ENCODE measurements around the gene DNALI1. TPM values are rescaled to one million over a fixed set of nuclear protein-coding genes. Genes with fewer than 3 reads are reported as not detected.
"Not testable (repeated sequence)": the region's sequence is repeated elsewhere in the genome, so short reads cannot be mapped to it uniquely, and the experiment has no call there.

The DNALI1 gene
- total RNA-seq, 2 experiments from 2014 or later: not detected

DNA sequence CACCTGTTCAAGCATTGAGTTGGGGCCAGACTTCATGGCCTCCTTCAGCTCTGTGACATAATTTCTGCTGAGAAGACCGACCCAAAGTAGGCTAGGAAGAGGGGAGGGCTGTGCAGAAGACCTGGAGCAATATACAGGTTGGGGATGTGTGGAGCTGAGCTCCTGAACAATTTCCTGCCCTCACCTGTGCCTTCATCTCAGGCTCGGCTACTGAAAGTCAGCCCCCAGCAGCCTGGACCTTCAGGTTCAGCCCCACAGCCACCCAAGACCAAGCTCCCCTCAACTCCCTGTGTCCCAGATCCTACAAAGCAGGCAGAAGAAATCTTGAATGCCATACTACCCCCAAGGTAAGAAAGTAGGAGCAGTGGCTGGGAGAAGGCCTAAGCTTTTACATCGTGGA, 662 bp downstream of the DNALI1 start:
- no peak for ATAC-seq
- POLR2A ChIA-PET: interaction anchor here (0.7 to 1.5 kb wide), 2 partner anchors 38 to 136 kb away, joined by 3 to 4 read pairs; no protein-coding TSS in a partner anchor

DNA sequence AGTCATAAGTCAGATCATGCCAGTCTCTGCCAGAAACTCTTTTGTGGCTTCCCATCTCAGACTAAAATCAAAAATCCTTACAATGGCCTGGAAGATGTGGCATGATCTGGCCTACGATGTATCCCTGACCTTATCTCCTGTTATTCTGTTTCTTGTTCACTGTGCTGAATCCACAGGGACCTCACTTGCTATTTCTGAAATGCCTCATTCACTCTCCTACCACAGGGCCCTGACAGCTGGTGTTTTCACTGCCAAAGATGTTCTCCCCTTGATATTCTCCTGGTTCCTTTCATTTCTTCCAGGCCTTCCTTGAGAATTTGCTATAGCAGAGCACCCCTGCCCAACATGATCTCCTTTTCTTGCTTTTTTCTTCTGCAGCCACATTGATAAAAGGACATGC, 1.7 kb downstream of the DNALI1 start:
- H3K27me3 Mint-ChIP-seq (ENCODE audit: low read depth): peaks cover 2% of the 10 kb centered on the region
- ChIA-PET CTCF (interaction anchor here (1.6 kb wide), 1 partner anchor 44 kb away, joined by 5 read pairs; the partner anchor contains the start of gene MEAF6), POLR2A (no interaction called here)
- DNase-seq: no peak
- H3K27ac Mint-ChIP-seq: no peak overlapping the region
- H3K4me1 Mint-ChIP-seq (ENCODE audit: low read depth): peaks cover 22% of the 10 kb centered on the region
- H3K9me3 Mint-ChIP-seq (ENCODE audit: insufficient read depth): no peaks in the 10 kb centered on the region
- peaks cover 7% of the 10 kb centered on the region for H3K36me3 Mint-ChIP-seq (ENCODE audit: low read depth)
- H3K4me3 Mint-ChIP-seq: no peak overlapping the region
- no peak for ATAC-seq

More for the DNA sequence above, 662 bp downstream of the DNALI1 start:
- Mint-ChIP-seq H3K9me3 (ENCODE audit: insufficient read depth) (no peaks in the 10 kb centered on the region), H3K27ac (no peak overlapping the region), H3K27me3 (ENCODE audit: low read depth) (peaks cover 2% of the 10 kb centered on the region), H3K4me1 (ENCODE audit: low read depth) (peaks cover 32% of the 10 kb centered on the region), H3K36me3 (ENCODE audit: low read depth) (peaks cover 11% of the 10 kb centered on the region), H3K4me3 (no peak overlapping the region)
- DNase-seq: no peak
- CTCF ChIA-PET: interaction anchor here (0.9 to 2.0 kb wide), 3 partner anchors 43 to 302 kb away, joined by 3 to 6 read pairs (median 5); partner anchors contain the start of gene MEAF6

DNA sequence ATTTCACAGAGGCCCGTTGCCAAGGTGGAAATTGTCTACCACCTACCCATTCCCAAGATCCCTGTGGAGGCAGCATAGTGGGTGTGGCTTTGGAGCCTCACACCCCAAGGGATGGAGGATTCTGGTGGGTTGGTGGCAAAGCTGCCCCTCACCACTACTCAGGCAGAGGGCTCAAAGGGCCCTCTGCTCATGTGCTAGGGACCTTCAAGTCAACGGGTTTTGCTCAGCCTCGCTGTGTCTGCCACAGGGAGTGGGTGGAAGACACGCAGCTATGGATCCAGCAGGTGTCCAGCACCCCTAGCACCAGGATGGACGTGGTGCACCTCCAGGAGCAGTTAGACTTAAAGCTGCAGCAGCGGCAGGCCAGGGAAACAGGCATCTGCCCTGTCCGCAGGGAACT, 2.3 kb downstream of the DNALI1 start:
- ATAC-seq: no peak
- Mint-ChIP-seq H3K9me3 (ENCODE audit: insufficient read depth) (no peaks in the 10 kb centered on the region), H3K36me3 (ENCODE audit: low read depth) (peaks cover 6% of the 10 kb centered on the region), H3K27ac (no peak overlapping the region), H3K27me3 (ENCODE audit: low read depth) (peaks cover 2% of the 10 kb centered on the region), H3K4me3 (no peak overlapping the region), H3K4me1 (ENCODE audit: low read depth) (peaks cover 20% of the 10 kb centered on the region)
- DNase-seq: no peak
- ChIA-PET POLR2A (no interaction called here), CTCF (no interaction called here)

DNA sequence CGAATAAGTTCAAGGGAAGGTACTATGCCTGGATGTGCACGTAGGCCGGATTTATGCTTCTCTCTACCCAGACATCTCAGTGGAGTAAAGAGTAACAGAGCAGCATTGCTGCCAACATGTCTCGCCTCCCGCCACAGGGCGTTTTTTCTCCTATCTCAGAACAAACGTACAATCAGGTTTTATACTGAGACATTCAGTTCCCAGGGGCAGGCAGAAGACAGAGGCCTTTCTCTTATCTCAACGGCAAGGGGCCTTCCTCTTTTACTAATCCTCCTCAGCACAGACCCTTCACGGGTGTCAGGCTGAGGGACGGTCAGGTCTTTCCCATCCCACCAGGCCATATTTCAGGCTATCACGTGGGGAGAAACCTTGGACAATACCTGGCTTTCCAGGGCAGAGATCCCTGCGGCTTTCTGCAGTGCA, 3.2 kb downstream of the DNALI1 start:
- H3K9me3 Mint-ChIP-seq (ENCODE audit: insufficient read depth); H3K27ac Mint-ChIP-seq; ATAC-seq; H3K36me3 Mint-ChIP-seq (ENCODE audit: low read depth); POLR2A ChIA-PET; H3K4me3 Mint-ChIP-seq; H3K27me3 Mint-ChIP-seq (ENCODE audit: low read depth); DNase-seq: not testable (repeated sequence)
- CTCF ChIA-PET: interaction anchor here (1.0 kb wide), 1 partner anchor 121 kb away, joined by 3 read pairs; no protein-coding TSS in a partner anchor
- H3K4me1 Mint-ChIP-seq (ENCODE audit: low read depth): peaks cover 14% of the 10 kb centered on the region

DNA sequence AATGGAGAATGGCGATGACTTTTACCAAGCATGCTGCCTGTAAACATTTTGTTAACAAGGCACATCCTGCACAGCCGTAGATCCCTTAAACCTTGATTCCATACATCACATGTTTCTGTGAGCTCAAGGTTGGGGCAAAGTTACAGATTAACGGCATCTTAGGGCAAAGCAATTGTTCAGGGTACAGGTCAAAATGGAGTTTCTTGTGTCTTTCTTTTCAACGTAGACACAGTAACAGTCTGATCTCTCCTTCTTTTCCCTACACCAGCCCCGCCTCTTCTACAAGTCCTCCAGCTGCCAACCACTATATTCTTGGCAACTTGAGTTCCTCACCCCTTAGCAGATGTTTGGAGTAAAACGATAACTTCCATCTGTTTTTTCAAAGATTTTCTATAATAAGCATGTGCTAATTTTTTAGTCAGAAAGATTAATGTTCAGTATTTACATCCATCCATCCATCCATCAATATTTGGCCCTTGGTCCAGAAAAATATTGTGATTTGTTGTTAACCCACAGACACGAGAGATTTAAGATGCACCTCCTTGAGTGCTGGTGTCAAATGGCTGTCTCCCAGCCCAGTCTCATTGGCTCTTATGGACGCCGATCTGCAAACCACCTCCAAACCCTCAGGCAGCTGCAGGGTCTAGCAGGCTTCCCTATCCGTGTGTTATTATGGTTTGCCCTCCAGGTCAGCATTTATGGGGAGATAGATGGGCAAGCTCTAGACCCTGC, 3.8 kb downstream of the DNALI1 start:
- peaks cover 12% of the 10 kb centered on the region for H3K4me1 Mint-ChIP-seq (ENCODE audit: low read depth)
- H3K27ac Mint-ChIP-seq: no peak overlapping the region
- H3K27me3 Mint-ChIP-seq (ENCODE audit: low read depth): peaks cover 2% of the 10 kb centered on the region
- ChIA-PET POLR2A (no interaction called here), CTCF (interaction anchor here (1.0 to 1.1 kb wide), 2 partner anchors 121 to 123 kb away, joined by 3 to 4 read pairs; no protein-coding TSS in a partner anchor)
- ATAC-seq (no peak), DNase-seq (no peak)
- no peaks in the 10 kb centered on the region for H3K9me3 Mint-ChIP-seq (ENCODE audit: insufficient read depth)
- no peak overlapping the region for H3K4me3 Mint-ChIP-seq
- peaks cover 11% of the 10 kb centered on the region for H3K36me3 Mint-ChIP-seq (ENCODE audit: low read depth)

DNA sequence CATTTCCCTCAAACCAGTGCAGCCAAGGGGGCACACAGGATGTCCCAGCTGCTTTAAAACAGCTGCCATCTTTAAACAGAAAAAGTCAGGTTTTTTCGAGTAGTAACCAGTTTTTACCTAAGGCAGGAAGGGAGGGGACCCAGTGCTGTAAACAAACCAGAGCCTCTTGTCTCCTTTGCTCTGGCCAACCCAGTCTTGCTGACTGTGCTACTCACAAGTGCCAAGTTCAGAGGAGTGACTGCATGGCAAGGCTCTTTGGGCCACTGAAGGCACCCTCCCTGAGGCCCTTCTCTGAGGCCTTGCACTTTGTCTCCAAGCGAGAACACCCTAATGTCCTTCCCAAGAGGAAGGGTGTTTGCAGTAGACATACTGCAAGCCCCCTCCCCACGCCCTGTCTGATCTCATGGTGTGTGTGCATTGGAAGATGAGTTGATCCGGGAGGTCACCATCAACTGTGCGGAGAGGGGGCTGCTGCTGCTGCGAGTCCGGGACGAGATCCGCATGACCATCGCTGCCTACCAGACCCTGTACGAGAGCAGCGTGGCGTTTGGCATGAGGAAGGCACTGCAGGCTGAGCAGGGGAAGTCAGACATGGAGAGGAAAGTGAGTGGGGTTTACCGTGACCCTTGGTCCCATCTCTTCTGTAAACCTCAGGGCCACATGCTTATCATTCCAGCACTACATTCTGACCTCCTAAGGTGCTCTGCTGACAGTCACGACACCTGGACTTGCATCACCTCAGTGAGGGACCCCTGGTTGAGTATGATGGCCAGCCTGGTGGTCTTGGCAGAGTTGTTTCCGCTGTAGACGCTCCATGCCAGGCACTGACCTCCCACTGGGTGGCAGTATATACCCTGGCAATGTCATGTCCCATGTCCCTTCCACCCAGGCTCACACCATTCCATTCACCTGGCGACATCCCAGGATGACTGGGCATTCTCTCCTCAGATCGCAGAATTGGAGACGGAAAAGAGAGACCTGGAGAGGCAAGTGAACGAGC, 4.7 kb downstream of the DNALI1 start:
- peak; percentile 49 for DNase-seq
- POLR2A ChIA-PET: no interaction called here
- CTCF ChIA-PET: interaction anchor here (0.6 to 1.4 kb wide), 6 partner anchors 10 to 139 kb away, joined by 3 to 5 read pairs (median 4); partner anchors contain the start of gene CDCA8
- H3K9me3 Mint-ChIP-seq (ENCODE audit: insufficient read depth): no peaks in the 10 kb centered on the region
- no peak overlapping the region for H3K4me3 Mint-ChIP-seq
- peaks cover 18% of the 10 kb centered on the region for H3K36me3 Mint-ChIP-seq (ENCODE audit: low read depth)
- ATAC-seq: peak; percentile 33
- H3K27me3 Mint-ChIP-seq (ENCODE audit: low read depth): peaks cover 2% of the 10 kb centered on the region
- peak overlapping the region; percentile 36 for H3K27ac Mint-ChIP-seq
- H3K4me1 Mint-ChIP-seq (ENCODE audit: low read depth): peaks cover 8% of the 10 kb centered on the region

DNA sequence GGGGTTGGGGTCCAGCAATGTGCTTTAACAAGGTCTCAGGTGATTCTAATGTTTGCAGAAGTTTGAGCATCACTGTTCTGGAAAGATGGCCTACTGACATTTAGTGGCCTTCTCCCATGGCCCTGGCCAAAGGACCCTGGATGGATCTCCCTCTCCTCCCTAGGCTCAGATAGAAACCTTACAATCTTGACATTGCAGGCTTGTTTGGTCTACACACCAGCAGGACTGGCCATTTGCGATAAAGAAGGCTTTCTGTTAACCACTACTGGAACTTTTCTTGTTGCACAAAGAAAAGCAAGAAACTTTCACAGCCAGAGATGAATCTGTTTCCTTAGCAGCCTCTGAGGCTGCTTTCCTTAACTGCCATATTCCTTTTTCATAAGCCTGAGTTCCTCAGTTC, 6.2 kb downstream of the DNALI1 start:
- no peak for ATAC-seq
- H3K4me3 Mint-ChIP-seq: no peak overlapping the region
- peak overlapping the region; percentile 42 for H3K27ac Mint-ChIP-seq
- no peaks in the 10 kb centered on the region for H3K27me3 Mint-ChIP-seq (ENCODE audit: low read depth)
- DNase-seq: no peak
- H3K4me1 Mint-ChIP-seq (ENCODE audit: low read depth): no peaks in the 10 kb centered on the region
- CTCF ChIA-PET: interaction anchor here (0.7 to 1.4 kb wide), 4 partner anchors 8 to 118 kb away, joined by 3 to 8 read pairs (median 5); no protein-coding TSS in a partner anchor
- no peaks in the 10 kb centered on the region for H3K9me3 Mint-ChIP-seq (ENCODE audit: insufficient read depth)
- POLR2A ChIA-PET: no interaction called here
- H3K36me3 Mint-ChIP-seq (ENCODE audit: low read depth): peaks cover 32% of the 10 kb centered on the region

DNA sequence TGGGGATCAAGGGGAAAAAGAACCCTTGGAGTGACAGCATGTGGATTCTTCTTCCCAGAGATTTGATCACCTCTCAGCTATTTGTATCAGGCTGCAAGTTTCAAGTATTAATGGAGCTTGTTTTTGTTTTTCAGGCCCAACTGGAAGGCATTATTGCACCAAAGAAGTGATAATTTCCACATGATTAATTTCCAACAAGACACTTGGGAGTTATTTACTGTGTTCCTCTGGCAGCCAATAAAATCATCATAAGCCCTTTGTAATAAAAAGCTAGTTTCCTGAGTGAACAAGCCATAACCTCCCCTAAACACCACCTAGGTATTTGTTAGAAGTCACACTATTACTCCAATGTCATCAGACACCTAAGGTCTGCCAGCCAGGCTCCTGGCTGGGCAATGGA, 8.2 kb downstream of the DNALI1 start:
- ChIA-PET POLR2A (no interaction called here), CTCF (interaction anchor here (1.0 to 1.3 kb wide), 3 partner anchors 38 to 117 kb away, joined by 3 to 6 read pairs (median 4); no protein-coding TSS in a partner anchor)
- H3K27ac Mint-ChIP-seq: peak overlapping the region; percentile 22
- peaks cover 51% of the 10 kb centered on the region for H3K36me3 Mint-ChIP-seq (ENCODE audit: low read depth)
- ATAC-seq (no peak), DNase-seq (no peak)
- H3K27me3 Mint-ChIP-seq (ENCODE audit: low read depth): no peaks in the 10 kb centered on the region
- H3K9me3 Mint-ChIP-seq (ENCODE audit: insufficient read depth): no peaks in the 10 kb centered on the region
- H3K4me1 Mint-ChIP-seq (ENCODE audit: low read depth): no peaks in the 10 kb centered on the region
- no peak overlapping the region for H3K4me3 Mint-ChIP-seq

DNA sequence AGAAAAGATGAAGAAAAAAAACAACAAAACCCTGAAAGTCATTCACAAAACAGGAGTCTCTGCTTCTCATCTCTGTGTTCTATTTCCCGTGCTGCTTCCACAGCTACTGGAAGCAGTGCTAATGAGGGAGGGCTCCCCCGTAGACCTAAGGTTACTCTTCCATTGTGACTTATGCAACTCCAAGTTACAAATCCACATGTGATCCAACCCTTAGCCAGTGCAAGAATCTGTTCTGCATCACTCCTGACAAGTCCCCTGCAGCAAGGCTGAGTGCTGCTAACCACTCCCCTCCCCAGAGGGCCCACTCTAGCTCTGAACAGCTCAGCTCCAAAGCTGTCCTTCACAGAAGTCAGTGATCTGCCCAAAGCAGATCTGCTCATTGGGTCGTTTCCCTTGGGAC, 10.3 kb downstream of the DNALI1 start:
- H3K27me3 Mint-ChIP-seq (ENCODE audit: low read depth): no peaks in the 10 kb centered on the region
- ATAC-seq (no peak), DNase-seq (no peak)
- H3K4me1 Mint-ChIP-seq (ENCODE audit: low read depth): peaks cover 16% of the 10 kb centered on the region
- no peaks in the 10 kb centered on the region for H3K9me3 Mint-ChIP-seq (ENCODE audit: insufficient read depth)
- ChIA-PET CTCF (interaction anchor here (0.8 to 1.1 kb wide), 2 partner anchors 34 to 114 kb away, joined by 3 to 4 read pairs; no protein-coding TSS in a partner anchor), POLR2A (no interaction called here)
- no peak overlapping the region for H3K4me3 Mint-ChIP-seq
- H3K36me3 Mint-ChIP-seq (ENCODE audit: low read depth): peaks cover 69% of the 10 kb centered on the region
- no peak overlapping the region for H3K27ac Mint-ChIP-seq

DNA sequence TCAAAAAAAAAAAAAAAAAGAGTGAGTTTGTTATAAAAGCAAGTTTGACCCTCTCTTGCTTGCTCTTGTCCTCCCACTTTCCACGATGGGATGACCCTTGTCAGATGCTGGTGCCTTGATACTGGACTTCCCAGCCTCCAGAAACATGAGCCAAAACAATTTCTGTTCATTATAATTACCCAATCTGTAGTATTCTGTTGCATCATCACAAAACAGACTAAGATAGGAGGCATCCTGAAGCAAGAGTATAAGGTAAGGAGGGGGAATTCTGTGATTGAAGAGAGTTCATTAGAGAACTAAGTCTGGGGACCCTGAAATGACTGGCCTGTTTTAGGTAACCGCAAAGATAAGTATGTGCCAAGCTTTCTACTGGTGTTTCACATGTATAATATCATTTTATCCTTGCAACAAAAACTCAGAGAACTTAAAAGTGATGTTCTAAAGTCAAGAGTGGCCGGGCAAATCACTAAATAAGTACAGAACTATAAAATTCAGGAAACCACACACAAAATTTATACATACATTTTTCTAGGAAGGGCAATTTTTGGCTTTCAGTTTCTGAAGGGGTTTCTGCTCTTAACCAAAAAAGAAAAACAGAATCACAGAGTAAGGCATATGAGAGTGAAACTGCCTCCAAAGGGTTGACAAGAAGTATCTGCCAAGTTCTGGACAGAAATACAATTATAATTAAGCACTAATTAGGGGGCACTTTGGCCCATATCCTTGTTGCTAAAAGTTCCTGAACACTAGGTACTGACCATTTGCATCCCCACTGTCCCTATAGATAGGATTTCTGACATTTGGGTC, 14.0 kb downstream of the DNALI1 start:
- Mint-ChIP-seq H3K27me3 (ENCODE audit: low read depth) (no peaks in the 10 kb centered on the region), H3K4me1 (ENCODE audit: low read depth) (peaks cover 44% of the 10 kb centered on the region), H3K36me3 (ENCODE audit: low read depth) (peaks cover 90% of the 10 kb centered on the region), H3K9me3 (ENCODE audit: insufficient read depth) (no peaks in the 10 kb centered on the region), H3K27ac (peak overlapping the region; percentile 73), H3K4me3 (peak overlapping the region; percentile 2)
- CTCF ChIA-PET: interaction anchor here (1.5 to 1.6 kb wide), 2 partner anchors 8 to 111 kb away, joined by 5 read pairs; no protein-coding TSS in a partner anchor
- POLR2A ChIA-PET: interaction anchor here (1.0 kb wide), 1 partner anchor 25 kb away, joined by 5 read pairs; the partner anchor contains the start of gene GNL2
- DNase-seq (no peak), ATAC-seq (no peak)
